NT2/D1 (cell line): ENCODE results near the gene BICDL2.

Source experiments
- DNase-seq: peaks from one replicate; pipeline ENCODE4 v3.0.0-alpha.2; 2011; ENCODE audit warnings: low read depth, low spot score
- H3K27me3 ChIP-seq: 2 replicates; pipeline ENCODE4 v1.6.0; 2011; ENCODE audit warnings: mild to moderate bottlenecking; ENCODE audit not compliant: insufficient read length, insufficient read depth
- H3K36me3 ChIP-seq: 2 replicates; pipeline ENCODE4 v1.6.1; 2011; ENCODE audit warnings: mild to moderate bottlenecking, low read length, mixed read lengths; ENCODE audit not compliant: insufficient read depth, insufficient read length
- H3K4me1 ChIP-seq: 2 replicates; pipeline ENCODE4 v1.5.1; 2011; ENCODE audit not compliant: insufficient read depth, insufficient read length
- H3K4me3 ChIP-seq: 2 replicates; pipeline ENCODE4 v1.5.1; 2011; ENCODE audit warnings: low read depth; ENCODE audit not compliant: insufficient read length
- H3K9ac ChIP-seq: 2 replicates; pipeline ENCODE4 v1.6.0; 2011; ENCODE audit warnings: low read depth; ENCODE audit not compliant: insufficient read length
- H3K9me3 ChIP-seq: 2 replicates; pipeline ENCODE4 v1.5.1; 2011; ENCODE audit warnings: mild to moderate bottlenecking, low read length; ENCODE audit not compliant: insufficient read depth
- SUZ12 ChIP-seq: IDR thresholded peaks from 2 replicates; pipeline ENCODE4 v1.6.1; 2011; ENCODE audit not compliant: insufficient read length, insufficient read depth; ENCODE audit errors: extremely low read depth
- YY1 ChIP-seq: IDR thresholded peaks from 2 replicates; pipeline ENCODE4 v1.6.1; 2011; ENCODE audit not compliant: insufficient read length, insufficient read depth
- ZNF274 ChIP-seq: IDR thresholded peaks from 2 replicates; pipeline ENCODE4 v1.6.1; 2011; ENCODE audit warnings: mild to moderate bottlenecking, low read depth, low read length

BICDL2 gene

DNA sequence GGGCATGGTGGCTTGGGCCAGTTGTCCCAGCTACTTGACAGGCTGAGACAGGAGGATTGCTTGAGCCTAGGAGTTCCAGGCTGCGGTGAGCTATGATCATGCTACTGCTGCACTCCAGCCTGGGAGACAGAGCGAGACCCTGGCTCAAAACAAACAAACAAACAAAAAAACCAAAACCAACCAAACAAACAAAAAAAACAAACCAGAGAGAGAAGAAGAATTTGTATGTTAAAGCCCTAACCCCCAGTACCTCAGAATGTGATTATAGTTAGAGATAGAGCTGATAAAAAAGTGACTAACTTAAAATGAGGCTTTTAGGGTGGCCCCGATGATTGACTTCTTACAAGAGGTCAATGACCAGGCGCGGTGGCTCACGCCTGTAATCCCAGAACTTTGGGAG lies 8.0 kb upstream of the BICDL2 start:
- Histone ChIP-seq H3K36me3 (no peaks in the 10 kb centered on the region), H3K4me1 (peaks cover 5% of the 10 kb centered on the region), H3K9me3 (no peaks in the 10 kb centered on the region), H3K4me3 (no peak overlapping the region), H3K27me3 (peaks cover 64% of the 10 kb centered on the region), H3K9ac (no peak overlapping the region)
- TF ChIP-seq ZNF274, result no peak
- TF ChIP-seq YY1, result no peak
- TF ChIP-seq SUZ12, result no peak
- no peak for DNase-seq

GRCh38 chr16:3042376-3042775 lies 5.6 kb upstream of the BICDL2 start:
- no peaks in the 10 kb centered on the region for H3K36me3 ChIP-seq
- H3K4me1 ChIP-seq, result peaks cover 19% of the 10 kb centered on the region
- no peak for TF ChIP-seq YY1
- no peak for TF ChIP-seq ZNF274
- H3K4me3 ChIP-seq, result no peak overlapping the region
- H3K27me3 ChIP-seq, result peaks cover 66% of the 10 kb centered on the region
- no peaks in the 10 kb centered on the region for H3K9me3 ChIP-seq
- no peak overlapping the region for H3K9ac ChIP-seq
- DNase-seq, result no peak

- Histone ChIP-seq H3K9me3 (no peaks in the 10 kb centered on the region), H3K36me3 (no peaks in the 10 kb centered on the region), H3K27me3 (peaks cover 67% of the 10 kb centered on the region), H3K4me3 (no peak overlapping the region), H3K9ac (no peak overlapping the region), H3K4me1 (peaks cover 21% of the 10 kb centered on the region)
- no peak for TF ChIP-seq SUZ12
- TF ChIP-seq YY1, result no peak
- TF ChIP-seq ZNF274, result no peak
- no peak for DNase-seq
Measured at GRCh38 chr16:3038896-3039295, 2.2 kb upstream of the BICDL2 start.

- no peak overlapping the region for H3K9ac ChIP-seq
- no peaks in the 10 kb centered on the region for H3K36me3 ChIP-seq
- TF ChIP-seq ZNF274, result no peak
- TF ChIP-seq SUZ12, result no peak
- no peak for TF ChIP-seq YY1
- no peak for DNase-seq
- no peaks in the 10 kb centered on the region for H3K9me3 ChIP-seq
- H3K27me3 ChIP-seq, result peaks cover 66% of the 10 kb centered on the region
- peaks cover 21% of the 10 kb centered on the region for H3K4me1 ChIP-seq
- no peak overlapping the region for H3K4me3 ChIP-seq
Measured at GRCh38 chr16:3038256-3038655, 1.5 kb upstream of the BICDL2 start.

GRCh38 chr16:3035972-3036725 lies 595 bp downstream of the BICDL2 start:
- Histone ChIP-seq H3K4me1 (peaks cover 31% of the 10 kb centered on the region), H3K9ac (no peak overlapping the region), H3K9me3 (no peaks in the 10 kb centered on the region), H3K27me3 (peaks cover 63% of the 10 kb centered on the region), H3K4me3 (no peak overlapping the region), H3K36me3 (no peaks in the 10 kb centered on the region)
- no peak for DNase-seq
- no peak for TF ChIP-seq YY1
- TF ChIP-seq SUZ12, result no peak
- TF ChIP-seq ZNF274, result no peak

- Histone ChIP-seq H3K36me3 (no peaks in the 10 kb centered on the region), H3K9ac (no peak overlapping the region), H3K9me3 (no peaks in the 10 kb centered on the region), H3K4me3 (no peak overlapping the region), H3K4me1 (peaks cover 35% of the 10 kb centered on the region), H3K27me3 (peaks cover 63% of the 10 kb centered on the region)
- TF ChIP-seq ZNF274 (no peak), SUZ12 (no peak), YY1 (no peak)
- DNase-seq, result no peak
Measured at GRCh38 chr16:3035289-3035971, 1.3 kb downstream of the BICDL2 start.

DNA sequence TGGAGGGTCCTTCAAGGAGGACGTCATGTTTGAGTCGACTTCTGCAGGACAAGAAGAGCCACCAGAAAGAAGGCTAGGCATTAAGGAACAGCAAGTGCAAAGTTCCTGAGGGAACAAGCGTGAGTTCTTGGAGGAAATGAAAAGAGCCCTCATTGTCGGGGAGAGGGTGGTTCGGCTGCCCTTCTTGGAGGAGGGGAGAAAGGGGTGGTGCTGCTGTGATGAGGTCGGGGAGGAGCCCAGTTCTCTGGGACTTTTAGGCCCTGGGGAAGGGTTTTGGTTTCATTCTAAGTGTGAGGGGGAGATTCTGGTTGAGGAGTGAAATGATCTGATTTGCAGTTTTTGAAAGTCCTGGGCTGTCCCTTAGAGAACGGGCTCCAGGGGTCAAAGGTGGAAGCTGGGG lies 4.1 kb downstream of the BICDL2 start:
- no peak overlapping the region for H3K4me3 ChIP-seq
- H3K36me3 ChIP-seq, result peaks cover 5% of the 10 kb centered on the region
- peaks cover 31% of the 10 kb centered on the region for H3K4me1 ChIP-seq
- H3K9me3 ChIP-seq, result no peaks in the 10 kb centered on the region
- peaks cover 41% of the 10 kb centered on the region for H3K27me3 ChIP-seq
- no peak for DNase-seq
- H3K9ac ChIP-seq, result no peak overlapping the region
- no peak for TF ChIP-seq SUZ12
- no peak for TF ChIP-seq ZNF274
- TF ChIP-seq YY1, result no peak
